Keratinocyte (primary cell): ENCODE results near the gene LRRFIP2.

Experiments used
- EZH2 ChIP-seq: IDR thresholded peaks from one replicate; pipeline ENCODE4 v1.6.1; 2012; ENCODE audit warnings: inconsistent platforms, mild to moderate bottlenecking, low read length, moderate library complexity
- TF ChIP-seq, protein P1 (sequence below), 3 experiments: IDR thresholded peaks in 1 of 3; conservative IDR thresholded peaks in 1 of 3; optimal IDR thresholded peaks in 1 of 3; 2 replicates in 2 of 3; 3 replicates in 1 of 3; pipeline versions ENCODE3 to v1.5.1; 2011; ENCODE audit warnings: low read length in 3 of 3, mild to moderate bottlenecking in 3 of 3, moderate library complexity in 2 of 3, control low read depth in 1 of 3, inconsistent platforms in 1 of 3; ENCODE audit not compliant: insufficient read depth in 2 of 3; ENCODE audit errors: extremely low read depth in 1 of 3

DNA sequence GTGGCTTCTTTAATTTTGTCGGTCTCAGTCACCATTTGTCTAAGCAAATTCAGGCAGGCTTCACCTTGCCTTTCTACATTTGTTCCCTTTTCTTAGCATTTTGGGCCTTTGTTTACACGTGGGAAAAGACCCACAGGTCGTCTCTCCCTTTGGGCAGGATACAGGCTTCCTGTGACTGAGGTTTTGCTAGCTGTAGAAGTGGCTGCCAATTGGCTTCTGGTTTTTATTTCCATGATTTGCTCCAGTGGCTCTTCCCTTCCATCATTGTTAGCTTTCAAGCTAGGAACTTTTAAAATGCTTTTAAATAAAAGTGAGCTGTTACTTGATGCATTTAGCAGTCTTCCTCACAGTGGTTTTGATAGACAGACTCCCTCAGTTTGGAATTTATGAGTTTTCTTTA, 143.8 kb downstream of the LRRFIP2 start:
- TF ChIP-seq, protein P1, sequence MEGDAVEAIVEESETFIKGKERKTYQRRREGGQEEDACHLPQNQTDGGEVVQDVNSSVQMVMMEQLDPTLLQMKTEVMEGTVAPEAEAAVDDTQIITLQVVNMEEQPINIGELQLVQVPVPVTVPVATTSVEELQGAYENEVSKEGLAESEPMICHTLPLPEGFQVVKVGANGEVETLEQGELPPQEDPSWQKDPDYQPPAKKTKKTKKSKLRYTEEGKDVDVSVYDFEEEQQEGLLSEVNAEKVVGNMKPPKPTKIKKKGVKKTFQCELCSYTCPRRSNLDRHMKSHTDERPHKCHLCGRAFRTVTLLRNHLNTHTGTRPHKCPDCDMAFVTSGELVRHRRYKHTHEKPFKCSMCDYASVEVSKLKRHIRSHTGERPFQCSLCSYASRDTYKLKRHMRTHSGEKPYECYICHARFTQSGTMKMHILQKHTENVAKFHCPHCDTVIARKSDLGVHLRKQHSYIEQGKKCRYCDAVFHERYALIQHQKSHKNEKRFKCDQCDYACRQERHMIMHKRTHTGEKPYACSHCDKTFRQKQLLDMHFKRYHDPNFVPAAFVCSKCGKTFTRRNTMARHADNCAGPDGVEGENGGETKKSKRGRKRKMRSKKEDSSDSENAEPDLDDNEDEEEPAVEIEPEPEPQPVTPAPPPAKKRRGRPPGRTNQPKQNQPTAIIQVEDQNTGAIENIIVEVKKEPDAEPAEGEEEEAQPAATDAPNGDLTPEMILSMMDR (optimal IDR thresholded peaks at IDR 0.05 in 1 of 3, IDR thresholded peaks at IDR 0.05 in 1 of 3, conservative IDR thresholded peaks at IDR 0.05 in 1 of 3; ENCODE audit: extremely low read depth in 1 of 3, insufficient read depth in 2 of 3, low read length in 3 of 3): no peak
- TF ChIP-seq EZH2: no peak
